ENCODE measurements around the gene FAM193B. TPM values are rescaled to one million over a fixed set of nuclear protein-coding genes. Genes with fewer than 3 reads are reported as not detected.

The FAM193B gene
- total RNA-seq, 1 donor from 2014 or later = 227 TPM

GRCh38 chr5:177593511-177593910 lies 39.1 kb upstream of the FAM193B start:
- Mint-ChIP-seq H3K4me1 (ENCODE audit: low read depth, unreplicated experiment) (no peaks in the 10 kb centered on the region), H3K4me3 (ENCODE audit: unreplicated experiment) (peak overlapping the region; percentile 99), H3K27me3 (ENCODE audit: unreplicated experiment) (peaks cover 4% of the 10 kb centered on the region), H3K36me3 (ENCODE audit: unreplicated experiment) (no peaks in the 10 kb centered on the region), H3K27ac (ENCODE audit: unreplicated experiment) (peak overlapping the region; percentile 8), H3K9me3 (ENCODE audit: unreplicated experiment) (peaks cover 5% of the 10 kb centered on the region)
- no peak for DNase-seq
- TF ChIP-seq CTCF (IDR thresholded peaks at IDR 0.05; ENCODE audit: partially characterized antibody, unreplicated experiment) = no peak

- H3K27me3 Mint-ChIP-seq (ENCODE audit: unreplicated experiment) = peaks cover 4% of the 10 kb centered on the region
- H3K4me1 Mint-ChIP-seq (ENCODE audit: low read depth, unreplicated experiment) = no peaks in the 10 kb centered on the region
- DNase-seq = no peak
- no peaks in the 10 kb centered on the region for H3K36me3 Mint-ChIP-seq (ENCODE audit: unreplicated experiment)
- peaks cover 5% of the 10 kb centered on the region for H3K9me3 Mint-ChIP-seq (ENCODE audit: unreplicated experiment)
- no peak for TF ChIP-seq CTCF (IDR thresholded peaks at IDR 0.05; ENCODE audit: partially characterized antibody, unreplicated experiment)
- peak overlapping the region; percentile 8 for H3K27ac Mint-ChIP-seq (ENCODE audit: unreplicated experiment)
- H3K4me3 Mint-ChIP-seq (ENCODE audit: unreplicated experiment) = peak overlapping the region; percentile 99
These were observed 38.5 kb upstream of the FAM193B start for GRCh38 chr5:177592905-177593304.

GRCh38 chr5:177592010-177592834 lies 37.9 kb upstream of the FAM193B start, which contains the start of gene TMED9:
Gene TMED9 (plus strand): TSS chr5:177592203. CDS start chr5:177592215, 12 bp downstream.
- Mint-ChIP-seq H3K4me1 (ENCODE audit: low read depth, unreplicated experiment) (no peaks in the 10 kb centered on the region), H3K36me3 (ENCODE audit: unreplicated experiment) (no peaks in the 10 kb centered on the region), H3K9me3 (ENCODE audit: unreplicated experiment) (peaks cover 5% of the 10 kb centered on the region), H3K4me3 (ENCODE audit: unreplicated experiment) (peak within 1 kb of the TSS; percentile 99), H3K27ac (ENCODE audit: unreplicated experiment) (peak within 1 kb of the TSS; percentile 97), H3K27me3 (ENCODE audit: unreplicated experiment) (peaks cover 4% of the 10 kb centered on the region)
- no peak for TF ChIP-seq CTCF (IDR thresholded peaks at IDR 0.05; ENCODE audit: partially characterized antibody, unreplicated experiment)
- DNase-seq = peak; percentile 88

- H3K4me1 Mint-ChIP-seq (ENCODE audit: low read depth, unreplicated experiment) = no peaks in the 10 kb centered on the region
- peaks cover 5% of the 10 kb centered on the region for H3K9me3 Mint-ChIP-seq (ENCODE audit: unreplicated experiment)
- TF ChIP-seq CTCF (IDR thresholded peaks at IDR 0.05; ENCODE audit: partially characterized antibody, unreplicated experiment) = no peak
- DNase-seq = no peak
- H3K27ac Mint-ChIP-seq (ENCODE audit: unreplicated experiment) = peak overlapping the region; percentile 86
- H3K27me3 Mint-ChIP-seq (ENCODE audit: unreplicated experiment) = peaks cover 4% of the 10 kb centered on the region
- no peaks in the 10 kb centered on the region for H3K36me3 Mint-ChIP-seq (ENCODE audit: unreplicated experiment)
- H3K4me3 Mint-ChIP-seq (ENCODE audit: unreplicated experiment) = peak overlapping the region; percentile 99
These were observed 37.3 kb upstream of the FAM193B start for GRCh38 chr5:177591690-177592009.

GRCh38 chr5:177590406-177590805 lies 36.0 kb upstream of the FAM193B start:
- no peak overlapping the region for H3K27ac Mint-ChIP-seq (ENCODE audit: unreplicated experiment)
- H3K27me3 Mint-ChIP-seq (ENCODE audit: unreplicated experiment) = peaks cover 5% of the 10 kb centered on the region
- peaks cover 4% of the 10 kb centered on the region for H3K9me3 Mint-ChIP-seq (ENCODE audit: unreplicated experiment)
- no peak for TF ChIP-seq CTCF (IDR thresholded peaks at IDR 0.05; ENCODE audit: partially characterized antibody, unreplicated experiment)
- H3K4me3 Mint-ChIP-seq (ENCODE audit: unreplicated experiment) = no peak overlapping the region
- H3K36me3 Mint-ChIP-seq (ENCODE audit: unreplicated experiment) = no peaks in the 10 kb centered on the region
- no peak for DNase-seq
- no peaks in the 10 kb centered on the region for H3K4me1 Mint-ChIP-seq (ENCODE audit: low read depth, unreplicated experiment)
